K562 (cell line): ENCODE measurements around the gene RGS3. TPM values are rescaled to one million over a fixed set of nuclear protein-coding genes. Genes with fewer than 3 reads are reported as not detected.
A peak's percentile ranks its signal among the peaks of the same experiment; 100 is the strongest.

Experiments used
- CBFA2T2 ChIP-seq: fragments of 450-650 bp; conservative IDR thresholded peaks from 2 replicates; pipeline ENCODE4 v1.6.1; 2017; ENCODE audit warnings: mild to moderate bottlenecking
- HEY1 ChIP-seq: fragments of 250-450 bp; sonication (Bioruptor Pico); IDR thresholded peaks from 2 replicates; pipeline ENCODE4 v1.5.0; 2020; ENCODE audit warnings: mild to moderate bottlenecking, moderate library complexity, borderline replicate concordance
- NFIC ChIP-seq: fragments of 450-650 bp; IDR thresholded peaks from 2 replicates; pipeline ENCODE4 v1.6.1; 2017; ENCODE audit warnings: mild to moderate bottlenecking, inconsistent platforms
- POLR3G ChIP-seq: IDR thresholded peaks from 2 replicates; pipeline ENCODE4 v1.6.1; 2011; ENCODE audit not compliant: insufficient read length, insufficient replicate concordance; ENCODE audit errors: extremely low read depth
- SAP30 ChIP-seq: fragments of 200-600 bp; sonication (generic); IDR thresholded peaks from 2 replicates; pipeline ENCODE4 v1.6.1; 2012; ENCODE audit warnings: borderline replicate concordance, low read depth, mild to moderate bottlenecking, moderate library complexity, low read length, control low read depth, inconsistent platforms; ENCODE audit not compliant: insufficient read depth, poor library complexity, severe bottlenecking
- SMARCB1 ChIP-seq: IDR thresholded peaks from 2 replicates; pipeline ENCODE4 v1.6.1; 2011; ENCODE audit warnings: improper control_type of control experiment, low read depth; ENCODE audit not compliant: insufficient read length
- ZNF232 ChIP-seq: sonication (generic); formaldehyde crosslinking; IDR thresholded peaks from 2 replicates; pipeline ENCODE4 v1.8.0; 2022; ENCODE audit warnings: mild to moderate bottlenecking, missing genetic modification reagents
- polyA plus RNA-seq, 8 experiments: library from polyadenylated mRNA; depleted of rRNA in 4 of 8; stranded (reverse) in 5 of 8; unstranded in 3 of 8; fragments of >200 nt; fragmentation: Nextera tagmentation in 2 of 8; fragmentation: Illumina TruSeq in 1 of 8; extraction: Ambion mirVana in 2 of 8; extraction: Trizol in 1 of 8; gene quantifications; 2 replicates each; pipeline versions ENCODE4 v1.2.1 to v1.2.3, GENCODE V29; 2011 to 2014; ENCODE audit warnings: inconsistent platforms in 1 of 8, missing spikeins in 1 of 8
- total RNA-seq, 7 experiments: library from RNA; depleted of rRNA in 6 of 7; stranded (reverse); fragments of >200 nt in 6 of 7; fragmentation: Illumina TruSeq in 2 of 7; extraction: Trizol in 2 of 7; gene quantifications; 2 replicates each; pipeline versions ENCODE4 v1.2.1 to v1.2.3, GENCODE V29; 2011 to 2021; ENCODE audit warnings: low replicate concordance in 1 of 7
- TF ChIP-seq, protein P1 (sequence below): fragments of 450-650 bp; IDR thresholded peaks from 2 replicates; pipeline ENCODE4 v1.7.1; 2018; ENCODE audit warnings: mild to moderate bottlenecking, low read depth; ENCODE audit not compliant: partially characterized antibody
- TF ChIP-seq, protein P2 (sequence below), 2 experiments: IDR thresholded peaks; 2 replicates each; pipeline ENCODE4 v1.6.1; 2012; ENCODE audit warnings: improper control_type of control experiment in 2 of 2, low read depth in 2 of 2, low read length in 2 of 2, borderline replicate concordance in 1 of 2
- TF ChIP-seq, protein P3 (sequence below): sonication (generic); formaldehyde crosslinking; IDR thresholded peaks from 2 replicates; pipeline ENCODE4 v1.8.1; 2023; ENCODE audit warnings: missing genetic modification reagents, mild to moderate bottlenecking, borderline replicate concordance
- TF ChIP-seq, protein P4 (sequence below): sonication (generic); formaldehyde crosslinking; IDR thresholded peaks from 2 replicates; pipeline ENCODE4 v1.9.0; 2022; ENCODE audit warnings: mild to moderate bottlenecking, missing genetic modification reagents

The RGS3 gene
- total and polyA plus RNA-seq, 9 of the 15 experiments (the other 6 are each of a cell fraction or from before 2014, with no cell fraction given) = 0.08 to 2.9 (median 0.95) TPM

DNA sequence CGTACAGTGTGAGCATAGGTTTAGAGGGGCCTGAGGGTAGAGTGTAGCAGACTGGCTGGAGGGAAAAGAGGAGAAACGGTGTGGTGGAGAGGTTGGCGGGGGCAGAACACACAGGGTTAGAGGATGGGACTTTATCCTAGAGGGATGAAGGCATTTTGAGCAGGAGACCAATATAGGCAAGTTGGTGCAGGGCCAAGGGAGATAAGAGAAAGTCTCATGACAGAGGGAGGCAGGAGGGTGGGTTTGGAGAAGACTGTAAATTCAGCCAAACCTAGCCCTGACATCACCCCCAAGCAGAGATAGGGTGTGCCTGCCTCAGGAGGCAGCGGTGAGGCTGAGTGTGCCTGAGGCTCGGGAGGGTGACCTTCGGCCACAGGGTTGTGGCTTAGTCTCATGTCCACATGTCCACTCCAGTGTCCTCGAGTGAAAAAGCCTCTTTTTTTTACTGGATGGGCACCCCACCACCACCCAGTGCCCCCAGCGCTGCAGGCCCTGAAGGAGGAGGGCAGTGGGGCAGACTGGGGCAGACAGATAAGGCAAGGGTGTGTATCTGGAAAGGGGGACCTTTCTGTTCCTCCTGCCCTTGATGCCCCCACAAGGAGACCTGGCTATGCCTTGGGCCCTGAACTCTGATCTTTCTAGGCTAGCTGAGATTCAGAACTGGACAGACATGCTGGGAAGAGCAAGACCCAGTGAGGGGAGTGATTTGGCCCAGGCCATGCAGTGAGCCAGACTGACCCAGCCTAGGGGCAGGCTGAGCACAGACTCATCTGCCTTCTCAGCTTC, 108.7 kb downstream of the RGS3 start (continued):
- TF ChIP-seq, protein P1, sequence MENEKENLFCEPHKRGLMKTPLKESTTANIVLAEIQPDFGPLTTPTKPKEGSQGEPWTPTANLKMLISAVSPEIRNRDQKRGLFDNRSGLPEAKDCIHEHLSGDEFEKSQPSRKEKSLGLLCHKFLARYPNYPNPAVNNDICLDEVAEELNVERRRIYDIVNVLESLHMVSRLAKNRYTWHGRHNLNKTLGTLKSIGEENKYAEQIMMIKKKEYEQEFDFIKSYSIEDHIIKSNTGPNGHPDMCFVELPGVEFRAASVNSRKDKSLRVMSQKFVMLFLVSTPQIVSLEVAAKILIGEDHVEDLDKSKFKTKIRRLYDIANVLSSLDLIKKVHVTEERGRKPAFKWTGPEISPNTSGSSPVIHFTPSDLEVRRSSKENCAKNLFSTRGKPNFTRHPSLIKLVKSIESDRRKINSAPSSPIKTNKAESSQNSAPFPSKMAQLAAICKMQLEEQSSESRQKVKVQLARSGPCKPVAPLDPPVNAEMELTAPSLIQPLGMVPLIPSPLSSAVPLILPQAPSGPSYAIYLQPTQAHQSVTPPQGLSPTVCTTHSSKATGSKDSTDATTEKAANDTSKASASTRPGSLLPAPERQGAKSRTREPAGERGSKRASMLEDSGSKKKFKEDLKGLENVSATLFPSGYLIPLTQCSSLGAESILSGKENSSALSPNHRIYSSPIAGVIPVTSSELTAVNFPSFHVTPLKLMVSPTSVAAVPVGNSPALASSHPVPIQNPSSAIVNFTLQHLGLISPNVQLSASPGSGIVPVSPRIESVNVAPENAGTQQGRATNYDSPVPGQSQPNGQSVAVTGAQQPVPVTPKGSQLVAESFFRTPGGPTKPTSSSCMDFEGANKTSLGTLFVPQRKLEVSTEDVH = no peak
- TF ChIP-seq ZNF232 (no peak), POLR3G (no peak), NFIC (peak; percentile 71), HEY1 (no peak), CBFA2T2 (no peak), SAP30 (no peak), SMARCB1 (no peak)
- TF ChIP-seq, protein P2, sequence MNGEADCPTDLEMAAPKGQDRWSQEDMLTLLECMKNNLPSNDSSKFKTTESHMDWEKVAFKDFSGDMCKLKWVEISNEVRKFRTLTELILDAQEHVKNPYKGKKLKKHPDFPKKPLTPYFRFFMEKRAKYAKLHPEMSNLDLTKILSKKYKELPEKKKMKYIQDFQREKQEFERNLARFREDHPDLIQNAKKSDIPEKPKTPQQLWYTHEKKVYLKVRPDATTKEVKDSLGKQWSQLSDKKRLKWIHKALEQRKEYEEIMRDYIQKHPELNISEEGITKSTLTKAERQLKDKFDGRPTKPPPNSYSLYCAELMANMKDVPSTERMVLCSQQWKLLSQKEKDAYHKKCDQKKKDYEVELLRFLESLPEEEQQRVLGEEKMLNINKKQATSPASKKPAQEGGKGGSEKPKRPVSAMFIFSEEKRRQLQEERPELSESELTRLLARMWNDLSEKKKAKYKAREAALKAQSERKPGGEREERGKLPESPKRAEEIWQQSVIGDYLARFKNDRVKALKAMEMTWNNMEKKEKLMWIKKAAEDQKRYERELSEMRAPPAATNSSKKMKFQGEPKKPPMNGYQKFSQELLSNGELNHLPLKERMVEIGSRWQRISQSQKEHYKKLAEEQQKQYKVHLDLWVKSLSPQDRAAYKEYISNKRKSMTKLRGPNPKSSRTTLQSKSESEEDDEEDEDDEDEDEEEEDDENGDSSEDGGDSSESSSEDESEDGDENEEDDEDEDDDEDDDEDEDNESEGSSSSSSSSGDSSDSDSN (IDR thresholded peaks at IDR 0.05; ENCODE audit: borderline replicate concordance in 1 of 2, low read depth in 2 of 2, low read length in 2 of 2) = no peak
- TF ChIP-seq, protein P3, sequence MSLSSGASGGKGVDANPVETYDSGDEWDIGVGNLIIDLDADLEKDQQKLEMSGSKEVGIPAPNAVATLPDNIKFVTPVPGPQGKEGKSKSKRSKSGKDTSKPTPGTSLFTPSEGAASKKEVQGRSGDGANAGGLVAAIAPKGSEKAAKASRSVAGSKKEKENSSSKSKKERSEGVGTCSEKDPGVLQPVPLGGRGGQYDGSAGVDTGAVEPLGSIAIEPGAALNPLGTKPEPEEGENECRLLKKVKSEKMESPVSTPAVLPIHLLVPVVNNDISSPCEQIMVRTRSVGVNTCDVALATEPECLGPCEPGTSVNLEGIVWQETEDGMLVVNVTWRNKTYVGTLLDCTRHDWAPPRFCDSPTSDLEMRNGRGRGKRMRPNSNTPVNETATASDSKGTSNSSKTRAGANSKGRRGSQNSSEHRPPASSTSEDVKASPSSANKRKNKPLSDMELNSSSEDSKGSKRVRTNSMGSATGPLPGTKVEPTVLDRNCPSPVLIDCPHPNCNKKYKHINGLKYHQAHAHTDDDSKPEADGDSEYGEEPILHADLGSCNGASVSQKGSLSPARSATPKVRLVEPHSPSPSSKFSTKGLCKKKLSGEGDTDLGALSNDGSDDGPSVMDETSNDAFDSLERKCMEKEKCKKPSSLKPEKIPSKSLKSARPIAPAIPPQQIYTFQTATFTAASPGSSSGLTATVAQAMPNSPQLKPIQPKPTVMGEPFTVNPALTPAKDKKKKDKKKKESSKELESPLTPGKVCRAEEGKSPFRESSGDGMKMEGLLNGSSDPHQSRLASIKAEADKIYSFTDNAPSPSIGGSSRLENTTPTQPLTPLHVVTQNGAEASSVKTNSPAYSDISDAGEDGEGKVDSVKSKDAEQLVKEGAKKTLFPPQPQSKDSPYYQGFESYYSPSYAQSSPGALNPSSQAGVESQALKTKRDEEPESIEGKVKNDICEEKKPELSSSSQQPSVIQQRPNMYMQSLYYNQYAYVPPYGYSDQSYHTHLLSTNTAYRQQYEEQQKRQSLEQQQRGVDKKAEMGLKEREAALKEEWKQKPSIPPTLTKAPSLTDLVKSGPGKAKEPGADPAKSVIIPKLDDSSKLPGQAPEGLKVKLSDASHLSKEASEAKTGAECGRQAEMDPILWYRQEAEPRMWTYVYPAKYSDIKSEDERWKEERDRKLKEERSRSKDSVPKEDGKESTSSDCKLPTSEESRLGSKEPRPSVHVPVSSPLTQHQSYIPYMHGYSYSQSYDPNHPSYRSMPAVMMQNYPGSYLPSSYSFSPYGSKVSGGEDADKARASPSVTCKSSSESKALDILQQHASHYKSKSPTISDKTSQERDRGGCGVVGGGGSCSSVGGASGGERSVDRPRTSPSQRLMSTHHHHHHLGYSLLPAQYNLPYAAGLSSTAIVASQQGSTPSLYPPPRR = no peak
- TF ChIP-seq, protein P4, sequence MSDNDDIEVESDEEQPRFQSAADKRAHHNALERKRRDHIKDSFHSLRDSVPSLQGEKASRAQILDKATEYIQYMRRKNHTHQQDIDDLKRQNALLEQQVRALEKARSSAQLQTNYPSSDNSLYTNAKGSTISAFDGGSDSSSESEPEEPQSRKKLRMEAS = 0 out of 2 replicates have a peak, but pooled peaks have one; percentile 38
